Muscle layer of colon (tissue), 2 donors: ENCODE measurements around the gene CDKN3.

Experiments used
- H3K27ac ChIP-seq: one replicate; pipeline ENCODE4 v1.7.0; 2013; ENCODE audit warnings: low read depth, mild to moderate bottlenecking, low read length, moderate library complexity
- H3K27me3 ChIP-seq, 2 donors: one replicate each; pipeline ENCODE4 v1.7.0; 2013; ENCODE audit warnings: low read length in 2 of 2, mild to moderate bottlenecking in 2 of 2; ENCODE audit not compliant: insufficient read depth in 2 of 2, control insufficient read depth in 1 of 2
- H3K36me3 ChIP-seq: one replicate; pipeline ENCODE4 v1.7.0; 2013; ENCODE audit warnings: mild to moderate bottlenecking, low read length; ENCODE audit not compliant: insufficient read depth
- H3K4me1 ChIP-seq: one replicate; pipeline ENCODE4 v1.7.0; 2013; ENCODE audit warnings: mild to moderate bottlenecking, low read length; ENCODE audit not compliant: insufficient read depth
- H3K4me3 ChIP-seq, 2 donors: one replicate each; pipeline ENCODE4 v1.7.0; 2013; ENCODE audit warnings: low read length in 2 of 2, low read depth in 1 of 2, mild to moderate bottlenecking in 1 of 2, moderate library complexity in 1 of 2
- H3K9ac ChIP-seq: one replicate; pipeline ENCODE4 v1.7.0; 2013; ENCODE audit warnings: low read length
- H3K9me3 ChIP-seq: one replicate; pipeline ENCODE4 v1.7.0; 2013; ENCODE audit warnings: mild to moderate bottlenecking, low read length
- donor health status: abdominal sarcoma.
- donor health status: Adenocarcinoma of cecum.

CDKN3 gene

GRCh38 chr14:54465654-54466053, 68.8 kb downstream of the CDKN3 start:
- H3K4me3 ChIP-seq: no peak overlapping the region
- no peaks in the 10 kb centered on the region for H3K4me1 ChIP-seq
- no peak overlapping the region for H3K27ac ChIP-seq
- no peaks in the 10 kb centered on the region for H3K36me3 ChIP-seq
- H3K9me3 ChIP-seq: no peaks in the 10 kb centered on the region
- no peak overlapping the region for H3K9ac ChIP-seq
- no peaks in the 10 kb centered on the region for H3K27me3 ChIP-seq

GRCh38 chr14:54467280-54467679, 70.5 kb downstream of the CDKN3 start:
- Histone ChIP-seq H3K9me3 (no peaks in the 10 kb centered on the region), H3K4me1 (no peaks in the 10 kb centered on the region), H3K4me3 (no peak overlapping the region), H3K27ac (no peak overlapping the region), H3K36me3 (no peaks in the 10 kb centered on the region), H3K9ac (no peak overlapping the region), H3K27me3 (no peaks in the 10 kb centered on the region)
